Mammary epithelial cell (primary cell): ENCODE results near the gene NSD1.

Experiments
- EZH2 ChIP-seq: IDR thresholded peaks from 2 replicates; pipeline ENCODE4 v1.6.1; 2012; ENCODE audit warnings: low read length, inconsistent platforms, borderline replicate concordance
- TF ChIP-seq, protein P1 (sequence below), 2 donors: IDR thresholded peaks in 1 of 2; conservative IDR thresholded peaks in 1 of 2; 2 replicates each; pipeline ENCODE4 v1.5.1; 2011 to 2012; ENCODE audit warnings: inconsistent platforms in 2 of 2, low read length in 2 of 2, mild to moderate bottlenecking in 2 of 2, control low read depth in 1 of 2, low read depth in 1 of 2; ENCODE audit not compliant: insufficient read depth in 1 of 2; ENCODE audit errors: extremely low read depth in 1 of 2

DNA sequence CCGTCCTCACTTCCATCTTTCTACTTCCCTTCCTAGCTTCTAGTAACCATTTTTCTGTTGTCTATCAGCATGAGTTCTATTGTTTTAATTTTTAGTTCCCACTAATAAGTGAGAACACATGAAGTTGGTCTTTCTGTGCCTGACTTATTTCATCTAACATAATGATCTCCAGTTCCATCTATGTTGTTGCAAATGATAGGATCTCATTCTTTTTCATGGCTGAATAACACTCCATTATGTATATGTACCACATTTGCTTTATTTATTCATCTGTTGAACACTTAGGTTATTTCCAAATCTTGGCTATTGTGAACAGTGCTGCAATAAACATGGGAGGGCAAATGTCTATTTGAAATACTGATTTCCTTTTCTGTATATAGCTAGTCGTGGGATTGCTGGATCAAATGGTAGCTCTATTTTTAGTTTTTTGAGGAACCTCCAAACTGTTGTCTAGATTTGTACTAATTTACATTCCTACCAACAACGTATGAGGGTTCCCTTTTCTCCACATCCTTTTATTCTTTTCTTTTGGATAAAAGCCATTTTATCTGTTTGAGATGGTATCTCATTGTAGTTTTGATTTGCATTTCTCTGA, 50.3 kb downstream of the NSD1 start:
- TF ChIP-seq, protein P1, sequence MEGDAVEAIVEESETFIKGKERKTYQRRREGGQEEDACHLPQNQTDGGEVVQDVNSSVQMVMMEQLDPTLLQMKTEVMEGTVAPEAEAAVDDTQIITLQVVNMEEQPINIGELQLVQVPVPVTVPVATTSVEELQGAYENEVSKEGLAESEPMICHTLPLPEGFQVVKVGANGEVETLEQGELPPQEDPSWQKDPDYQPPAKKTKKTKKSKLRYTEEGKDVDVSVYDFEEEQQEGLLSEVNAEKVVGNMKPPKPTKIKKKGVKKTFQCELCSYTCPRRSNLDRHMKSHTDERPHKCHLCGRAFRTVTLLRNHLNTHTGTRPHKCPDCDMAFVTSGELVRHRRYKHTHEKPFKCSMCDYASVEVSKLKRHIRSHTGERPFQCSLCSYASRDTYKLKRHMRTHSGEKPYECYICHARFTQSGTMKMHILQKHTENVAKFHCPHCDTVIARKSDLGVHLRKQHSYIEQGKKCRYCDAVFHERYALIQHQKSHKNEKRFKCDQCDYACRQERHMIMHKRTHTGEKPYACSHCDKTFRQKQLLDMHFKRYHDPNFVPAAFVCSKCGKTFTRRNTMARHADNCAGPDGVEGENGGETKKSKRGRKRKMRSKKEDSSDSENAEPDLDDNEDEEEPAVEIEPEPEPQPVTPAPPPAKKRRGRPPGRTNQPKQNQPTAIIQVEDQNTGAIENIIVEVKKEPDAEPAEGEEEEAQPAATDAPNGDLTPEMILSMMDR (conservative IDR thresholded peaks at IDR 0.05 in 1 of 2, IDR thresholded peaks at IDR 0.05 in 1 of 2; ENCODE audit: extremely low read depth in 1 of 2, insufficient read depth in 1 of 2, low read depth in 1 of 2, low read length in 2 of 2): no peak
- TF ChIP-seq EZH2: no peak
